Hematopoietic multipotent progenitor cell treated with erythropoietin and hydrocortisone succinate and interleukin-3 and kit ligand, for 15 days (in vitro differentiated cells): Measurements from ENCODE around the gene MAP2K5.
"Not testable (repeated sequence)": the region's sequence is repeated elsewhere in the genome, so short reads cannot be mapped to it uniquely, and the experiment has no call there.

Source experiments
- DNase-seq: peaks from one replicate; pipeline ENCODE4 v3.0.0-alpha.2; 2015; ENCODE audit warnings: low spot score

Gene MAP2K5

DNA sequence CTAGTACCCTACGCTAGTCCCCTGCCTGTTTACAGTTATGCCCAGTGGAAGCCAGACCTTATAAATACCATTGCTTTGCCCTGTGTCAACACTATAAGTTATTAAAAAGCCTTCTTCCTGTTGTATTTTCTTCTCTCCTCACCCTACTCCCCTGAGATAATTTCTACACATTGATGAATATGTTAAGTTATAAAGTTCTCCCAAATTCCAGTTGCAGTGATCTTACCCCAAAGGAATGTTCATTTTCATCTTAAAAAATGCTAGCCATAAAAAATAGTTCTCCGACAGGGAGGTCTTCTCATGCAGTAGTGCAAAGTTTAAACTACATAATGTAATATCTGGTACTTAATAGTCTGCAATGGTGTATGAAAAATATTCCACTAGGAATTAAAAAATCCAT lies 58.6 kb downstream of the MAP2K5 start:
- no peak for DNase-seq

DNA sequence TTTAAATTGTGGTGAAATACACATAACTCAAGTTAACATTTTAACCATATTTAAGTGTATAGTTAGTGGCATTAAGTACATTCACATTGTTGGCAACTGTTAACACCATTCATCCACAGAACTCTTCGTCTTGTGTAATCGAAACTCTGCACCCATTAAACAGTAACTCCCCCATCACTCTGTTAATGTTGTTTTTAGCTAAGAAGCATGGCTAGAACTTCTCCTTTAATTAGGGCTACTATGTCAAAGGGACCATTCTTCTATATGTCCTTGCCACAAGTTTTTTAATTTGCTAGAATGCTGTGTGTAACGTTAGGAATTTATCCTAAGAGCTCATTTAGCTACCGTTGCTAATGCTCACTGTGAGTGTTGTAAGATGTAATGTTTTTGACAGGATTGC lies 60.6 kb downstream of the MAP2K5 start:
- DNase-seq = no peak

DNA sequence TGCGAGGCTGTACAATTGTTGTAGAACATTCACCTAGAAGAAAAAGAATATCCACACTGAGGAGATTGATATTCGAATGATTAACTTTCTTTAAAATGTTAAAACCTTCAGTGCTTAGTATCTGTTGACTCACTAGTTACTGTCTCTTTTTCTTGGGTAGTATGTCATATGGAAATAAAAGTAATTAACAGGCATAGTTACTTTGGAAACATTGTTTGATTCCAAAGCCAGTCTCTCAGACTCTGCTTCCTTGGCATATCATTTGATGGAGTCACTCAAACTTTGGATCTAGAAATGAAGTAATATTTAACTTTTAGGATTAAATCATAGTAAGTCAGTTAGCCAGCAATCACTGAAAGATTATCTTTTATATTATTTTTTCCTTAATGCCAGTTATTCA lies 63.4 kb downstream of the MAP2K5 start:
- DNase-seq = no peak

GRCh38 chr15:67606742-67607141 lies 64.2 kb downstream of the MAP2K5 start:
- no peak for DNase-seq

GRCh38 chr15:67607329-67607728 lies 64.8 kb downstream of the MAP2K5 start:
- no peak for DNase-seq

DNA sequence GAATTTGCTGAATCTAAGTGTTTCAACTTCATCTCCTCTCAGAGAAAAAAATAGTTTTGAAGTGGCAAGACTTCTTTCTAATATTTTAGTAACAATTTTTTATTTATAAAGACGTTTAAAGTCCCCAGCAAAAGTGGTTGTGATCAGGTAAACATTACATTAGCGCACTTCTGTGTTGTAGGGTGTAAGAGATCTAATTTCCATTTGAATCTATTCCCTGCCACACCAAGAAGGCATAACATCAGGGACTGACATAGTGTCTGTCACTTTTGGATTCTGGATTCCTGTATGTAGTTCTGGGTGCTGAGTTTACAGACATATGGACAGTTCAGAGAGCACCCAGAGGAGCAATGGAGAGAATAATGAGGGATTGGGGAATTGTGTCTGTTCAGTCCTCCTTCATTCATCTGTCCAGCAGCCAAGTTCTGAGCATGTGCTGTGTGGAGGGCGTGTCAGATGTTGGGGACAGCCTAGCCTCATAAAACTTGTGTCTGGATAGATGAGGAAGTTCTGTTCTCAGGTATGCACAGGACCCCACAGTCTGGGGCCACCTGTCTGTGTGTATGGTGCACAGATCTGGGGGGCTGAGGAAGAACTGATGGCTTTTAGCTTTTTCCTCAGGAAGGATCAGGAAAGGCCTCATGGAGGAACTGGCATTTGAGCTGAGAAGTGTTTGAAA lies 65.6 kb downstream of the MAP2K5 start:
- no peak for DNase-seq

DNA sequence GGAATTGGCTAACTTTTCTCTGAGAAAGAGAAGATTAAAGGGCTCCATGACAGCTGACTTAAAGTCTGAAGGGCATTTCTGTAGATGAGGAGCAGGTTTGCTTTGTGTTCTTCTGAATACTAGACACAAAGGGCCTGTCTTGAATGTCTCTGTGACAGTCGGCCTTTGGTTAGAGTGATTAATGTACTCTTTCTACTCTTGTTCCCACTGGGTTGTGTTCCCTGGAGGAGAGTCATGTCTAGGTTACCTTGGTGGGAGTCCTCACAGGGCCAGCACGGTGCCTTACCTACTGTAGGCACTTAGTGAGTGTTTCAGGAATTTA lies 66.1 kb downstream of the MAP2K5 start:
- DNase-seq = no peak

- DNase-seq = no peak
These were observed 69.2 kb downstream of the MAP2K5 start for GRCh38 chr15:67611370-67612369.

DNA sequence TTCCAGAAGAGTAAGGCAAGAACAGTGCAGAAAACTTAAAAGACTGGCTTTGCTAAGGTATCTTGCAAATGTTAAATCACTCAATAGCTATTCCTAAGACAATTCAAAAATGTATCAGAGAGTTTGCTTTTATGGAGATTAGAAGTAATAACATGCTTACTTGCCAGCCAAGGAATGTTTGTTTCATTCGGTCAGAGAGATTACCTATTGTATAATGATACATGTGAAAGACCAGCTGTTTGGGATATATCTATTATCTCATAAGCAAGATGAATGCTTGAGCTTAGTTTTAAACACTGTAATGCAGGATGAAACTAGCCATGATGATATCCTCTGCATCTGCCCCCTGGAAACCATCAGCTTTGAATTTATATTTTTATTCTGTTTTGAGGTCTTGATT lies 70.7 kb downstream of the MAP2K5 start:
- DNase-seq = no peak

- no peak for DNase-seq
These were observed 71.2 kb downstream of the MAP2K5 start for GRCh38 chr15:67613708-67614107.

GRCh38 chr15:67615131-67615534 lies 72.6 kb downstream of the MAP2K5 start:
- not testable (repeated sequence) for DNase-seq

DNA sequence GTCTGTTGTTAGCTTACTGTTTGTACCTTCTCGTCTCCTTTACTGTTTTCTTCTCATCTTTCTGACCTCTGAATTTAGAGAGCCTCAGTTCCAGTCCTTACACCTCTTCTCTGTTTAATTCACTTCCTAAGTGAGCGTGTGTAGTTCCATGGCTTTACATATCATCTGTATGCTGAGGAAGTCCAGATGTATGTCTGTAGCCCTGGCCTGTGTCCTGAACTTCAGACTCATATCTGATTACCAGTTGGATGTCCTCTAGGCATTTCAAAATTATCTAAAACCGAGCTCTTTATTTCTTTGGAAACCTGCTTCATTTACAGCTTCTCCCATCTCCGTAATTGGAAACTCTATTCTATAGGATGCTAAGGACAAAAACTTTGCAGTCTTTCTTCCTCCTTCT lies 75.8 kb downstream of the MAP2K5 start:
- no peak for DNase-seq

DNA sequence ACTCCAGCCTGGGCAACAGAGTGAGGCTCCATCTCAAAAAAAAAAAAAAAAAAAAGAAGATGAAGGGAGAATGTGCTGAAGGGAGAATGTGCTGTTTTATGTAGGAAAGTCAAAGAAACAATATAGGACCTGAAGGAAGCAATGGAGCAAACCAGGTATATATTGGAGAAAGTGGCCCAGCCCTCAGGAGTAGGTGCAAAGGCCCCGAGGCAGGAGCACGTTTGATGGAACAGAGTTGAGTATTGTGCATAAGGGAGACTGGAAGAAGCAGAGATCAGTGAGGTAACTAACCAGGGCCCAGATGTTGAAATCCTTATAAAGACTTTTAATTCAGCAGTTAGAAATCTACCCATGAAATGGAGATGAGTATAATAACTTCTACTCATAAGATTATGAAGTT lies 79.6 kb downstream of the MAP2K5 start:
- no peak for DNase-seq

DNA sequence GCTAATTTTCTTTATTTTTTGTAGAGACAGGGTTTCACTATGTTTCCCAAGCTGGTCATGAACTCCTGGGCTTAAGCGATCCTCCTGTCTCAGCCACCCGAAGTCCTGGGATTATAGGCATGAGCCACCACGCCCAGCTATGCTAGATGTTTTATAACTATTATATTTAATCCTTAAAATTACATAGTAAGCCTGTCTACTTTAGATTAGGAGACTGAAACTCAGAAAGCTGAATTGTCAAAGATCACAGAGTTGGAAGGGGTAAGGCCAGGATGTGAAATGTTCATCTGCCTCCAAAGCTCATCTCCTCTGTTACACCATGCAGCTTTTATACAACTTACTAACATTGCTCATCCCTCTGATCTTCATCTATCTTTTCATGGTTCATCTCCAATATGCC lies 89.8 kb downstream of the MAP2K5 start:
- DNase-seq = no peak

- not testable (repeated sequence) for DNase-seq
These were observed 93.4 kb downstream of the MAP2K5 start for GRCh38 chr15:67635950-67636349.

- no peak for DNase-seq
These were observed 97.1 kb downstream of the MAP2K5 start for GRCh38 chr15:67639591-67639990.

GRCh38 chr15:67641453-67641852 lies 99.0 kb downstream of the MAP2K5 start:
- DNase-seq = no peak

DNA sequence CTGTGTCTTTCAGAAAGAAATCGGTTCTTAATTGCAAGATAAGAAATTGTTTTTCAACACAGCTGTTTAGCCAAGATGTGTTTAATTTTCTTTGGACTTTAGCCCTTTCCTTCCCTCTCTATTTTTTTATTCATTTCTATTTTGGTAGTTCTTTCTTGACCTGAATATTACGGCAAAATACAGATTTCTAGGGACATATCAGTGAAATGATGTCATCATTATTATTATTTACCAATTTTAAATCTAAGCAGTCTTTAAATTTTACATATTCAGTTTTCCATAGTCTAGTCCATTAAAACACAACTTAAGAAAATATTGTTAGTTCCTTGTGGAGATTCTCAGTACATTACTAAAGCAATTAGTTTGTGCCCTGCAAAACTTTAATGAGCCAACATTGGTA lies 104.3 kb downstream of the MAP2K5 start:
- DNase-seq = no peak

- DNase-seq = no peak
These were observed 110.1 kb downstream of the MAP2K5 start for GRCh38 chr15:67652586-67652985.

- DNase-seq = no peak
These were observed 117.9 kb downstream of the MAP2K5 start for GRCh38 chr15:67660446-67660845.

GRCh38 chr15:67660874-67661606 lies 118.5 kb downstream of the MAP2K5 start:
- DNase-seq = no peak

DNA sequence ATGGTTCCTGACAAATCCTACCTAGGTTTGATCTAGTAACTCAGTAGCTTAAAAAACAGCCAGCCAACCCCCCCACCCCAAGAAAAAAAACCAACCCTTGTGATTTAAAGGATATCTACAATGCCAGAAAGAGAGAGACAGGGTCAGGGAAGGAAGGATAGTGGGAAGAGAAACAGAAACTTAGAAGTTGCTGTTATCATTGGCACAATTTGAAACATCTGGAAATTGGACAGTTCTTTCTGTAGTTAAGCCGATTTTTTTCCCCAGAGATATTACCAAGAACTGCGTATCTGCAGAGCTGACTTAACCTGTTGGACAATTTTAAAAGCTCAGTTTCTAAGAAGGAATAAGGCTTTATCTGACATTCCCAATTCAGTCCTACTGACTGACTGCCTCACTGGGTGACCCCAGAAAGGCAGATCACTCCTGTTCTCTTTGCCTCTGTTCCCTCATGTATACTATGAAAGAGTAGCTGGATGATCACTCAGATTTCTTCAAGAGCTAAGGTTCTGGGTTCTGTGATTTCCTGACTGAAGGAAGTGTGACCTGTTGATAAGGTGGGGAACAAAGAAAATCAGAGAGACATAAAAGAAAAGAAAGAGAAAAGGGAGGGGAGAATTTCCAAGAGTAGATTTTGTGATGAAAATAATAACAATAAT lies 128.3 kb downstream of the MAP2K5 start:
- no peak for DNase-seq
